ENCODE measurements around the gene KIAA0825.

The KIAA0825 gene

DNA sequence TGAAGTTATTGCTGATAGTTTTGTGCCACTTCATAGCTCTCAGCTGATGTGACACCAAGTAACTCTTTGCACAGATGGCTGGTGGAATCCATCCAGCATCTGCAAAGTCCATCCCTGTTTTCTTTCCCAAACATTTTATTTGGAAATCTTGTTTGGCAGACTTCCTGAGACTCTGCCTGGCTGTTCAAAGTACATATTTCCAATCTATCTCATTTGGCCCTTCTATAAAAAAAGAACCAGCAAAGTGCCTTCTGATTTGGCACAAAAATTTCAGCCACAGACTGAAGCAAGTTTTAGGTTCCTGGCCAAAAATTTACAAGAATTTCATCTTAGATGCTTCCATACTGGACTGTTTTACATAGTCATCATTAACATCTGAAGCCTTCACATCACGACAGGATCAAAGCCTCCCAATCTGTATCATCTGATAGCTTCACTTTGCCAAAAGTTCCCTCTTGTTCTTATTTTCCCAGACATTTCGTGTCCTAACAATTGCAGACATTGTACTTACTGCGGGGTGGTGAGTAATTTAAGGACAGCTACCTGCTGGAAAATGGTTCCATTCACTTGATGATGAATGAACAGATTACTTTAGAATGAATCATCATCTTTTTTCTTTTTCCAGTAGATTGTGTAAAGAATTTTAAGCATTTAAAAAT, 377.3 kb downstream of the KIAA0825 start:
- Histone ChIP-seq H3K18ac (ENCODE audit: low read length) (no peak overlapping the region), H3K27me3 (ENCODE audit: insufficient read depth, low read length) (no peaks in the 10 kb centered on the region), H3K4me1 (ENCODE audit: control insufficient read depth in 1 of 2, insufficient read depth in 2 of 2, low read length in 2 of 2) (no peaks in the 10 kb centered on the region), H3K4me2 (ENCODE audit: low read length) (no peak overlapping the region), H3K79me1 (ENCODE audit: low read length) (no peaks in the 10 kb centered on the region), H2BK5ac (ENCODE audit: low read depth, low read length, poor library complexity) (no peak overlapping the region), H3K9ac (ENCODE audit: low read length) (no peak overlapping the region), H3K14ac (ENCODE audit: low read length) (no peak overlapping the region), H4K8ac (ENCODE audit: low read depth, low read length) (no peak overlapping the region), H2BK12ac (ENCODE audit: low read length) (no peak overlapping the region), H3K79me2 (ENCODE audit: control insufficient read depth, insufficient read depth, low read length, poor library complexity) (no peaks in the 10 kb centered on the region), H3K23ac (ENCODE audit: low read length) (no peak overlapping the region), H4K91ac (ENCODE audit: low read depth, low read length) (no peak overlapping the region), H3K27ac (ENCODE audit: low read depth, low read length) (peak overlapping the region; percentile 27), H2AFZ (ENCODE audit: insufficient read depth, low read length, poor library complexity) (no peak overlapping the region), H3K9me3 (ENCODE audit: insufficient read depth, low read depth, low read length) (no peaks in the 10 kb centered on the region), H3K36me3 (ENCODE audit: control insufficient read depth in 1 of 2, insufficient read depth in 2 of 2, low read length in 2 of 2) (no peaks in the 10 kb centered on the region), H4K12ac (ENCODE audit: low read depth, low read length) (no peak overlapping the region), H2AK5ac (ENCODE audit: low read length) (no peak overlapping the region), H3K4ac (ENCODE audit: low read depth, low read length) (no peak overlapping the region), H3K4me3 (ENCODE audit: low read depth, low read length) (no peak overlapping the region), H2BK120ac (ENCODE audit: insufficient read depth, low read length, poor library complexity) (no peak overlapping the region)
- no CpG with 5 or more reads among the region's 3 CpGs for WGBS (ENCODE audit: extremely low coverage, insufficient coverage, insufficient read length)
- DNase-seq: no peak

DNA sequence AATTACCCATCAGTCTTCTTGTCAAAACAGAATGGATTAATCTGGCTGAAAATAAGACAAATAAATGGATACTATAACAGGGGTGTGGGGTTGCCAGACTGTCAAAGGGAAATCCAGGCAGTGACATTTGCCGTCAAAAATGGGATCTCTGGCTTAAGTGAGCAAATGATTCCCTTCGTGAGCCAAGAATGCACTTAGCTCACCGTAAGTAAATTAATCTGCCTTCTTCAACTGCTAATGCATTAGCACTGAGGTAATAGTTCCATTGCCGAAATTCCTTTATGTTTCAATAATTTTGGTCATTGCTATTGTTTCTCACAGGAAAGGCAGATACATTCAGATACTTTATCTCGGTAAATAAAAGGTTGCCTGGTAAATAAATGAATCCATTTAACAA, 377.8 kb downstream of the KIAA0825 start:
- Histone ChIP-seq H3K14ac (ENCODE audit: low read length) (no peak overlapping the region), H3K4me1 (ENCODE audit: control insufficient read depth in 1 of 2, insufficient read depth in 2 of 2, low read length in 2 of 2) (no peaks in the 10 kb centered on the region), H3K79me2 (ENCODE audit: control insufficient read depth, insufficient read depth, low read length, poor library complexity) (no peaks in the 10 kb centered on the region), H3K27me3 (ENCODE audit: insufficient read depth, low read length) (no peaks in the 10 kb centered on the region), H3K18ac (ENCODE audit: low read length) (no peak overlapping the region), H3K4me2 (ENCODE audit: low read length) (no peak overlapping the region), H4K12ac (ENCODE audit: low read depth, low read length) (no peak overlapping the region), H2BK12ac (ENCODE audit: low read length) (no peak overlapping the region), H4K8ac (ENCODE audit: low read depth, low read length) (no peak overlapping the region), H2AFZ (ENCODE audit: insufficient read depth, low read length, poor library complexity) (no peak overlapping the region), H4K91ac (ENCODE audit: low read depth, low read length) (no peak overlapping the region), H2BK120ac (ENCODE audit: insufficient read depth, low read length, poor library complexity) (peak overlapping the region; percentile 11), H2BK5ac (ENCODE audit: low read depth, low read length, poor library complexity) (no peak overlapping the region), H3K4me3 (ENCODE audit: low read depth, low read length) (no peak overlapping the region), H3K9me3 (ENCODE audit: insufficient read depth, low read depth, low read length) (no peaks in the 10 kb centered on the region), H2AK5ac (ENCODE audit: low read length) (no peak overlapping the region), H3K36me3 (ENCODE audit: control insufficient read depth in 1 of 2, insufficient read depth in 2 of 2, low read length in 2 of 2) (no peaks in the 10 kb centered on the region), H3K27ac (ENCODE audit: low read depth, low read length) (no peak overlapping the region), H3K79me1 (ENCODE audit: low read length) (no peaks in the 10 kb centered on the region), H3K4ac (ENCODE audit: low read depth, low read length) (no peak overlapping the region), H3K9ac (ENCODE audit: low read length) (no peak overlapping the region), H3K23ac (ENCODE audit: low read length) (no peak overlapping the region)
- no CpG with 5 or more reads among the region's 5 CpGs for WGBS (ENCODE audit: extremely low coverage, insufficient coverage, insufficient read length)
- no peak for DNase-seq

DNA sequence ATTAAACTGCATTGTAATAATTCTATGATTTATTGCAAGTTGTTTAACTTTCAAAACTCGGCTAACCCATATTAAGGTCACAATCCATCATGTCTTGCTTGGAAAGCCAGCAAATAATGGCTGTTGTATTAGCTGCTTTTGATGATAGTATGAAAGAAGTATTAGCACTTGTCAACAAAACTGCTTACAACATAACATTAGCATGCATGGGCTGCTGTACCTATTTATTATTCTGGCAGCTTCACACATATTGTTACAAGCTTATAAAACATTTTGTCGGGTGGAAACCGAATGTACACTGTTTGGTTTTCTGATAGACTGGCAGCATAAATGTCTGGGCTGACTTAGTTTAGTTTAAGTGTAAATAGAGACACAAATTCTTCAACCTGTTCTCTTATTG, 378.3 kb downstream of the KIAA0825 start:
- no CpG with 5 or more reads among the region's 3 CpGs for WGBS (ENCODE audit: extremely low coverage, insufficient coverage, insufficient read length)
- H3K79me1 ChIP-seq (ENCODE audit: low read length): no peaks in the 10 kb centered on the region
- H3K79me2 ChIP-seq (ENCODE audit: control insufficient read depth, insufficient read depth, low read length, poor library complexity): no peaks in the 10 kb centered on the region
- no peak overlapping the region for H3K23ac ChIP-seq (ENCODE audit: low read length)
- H3K4ac ChIP-seq (ENCODE audit: low read depth, low read length): no peak overlapping the region
- H3K14ac ChIP-seq (ENCODE audit: low read length): no peak overlapping the region
- no peak overlapping the region for H2BK120ac ChIP-seq (ENCODE audit: insufficient read depth, low read length, poor library complexity)
- H3K4me2 ChIP-seq (ENCODE audit: low read length): no peak overlapping the region
- no peak overlapping the region for H3K4me3 ChIP-seq (ENCODE audit: low read depth, low read length)
- H2BK5ac ChIP-seq (ENCODE audit: low read depth, low read length, poor library complexity): no peak overlapping the region
- no peak overlapping the region for H4K8ac ChIP-seq (ENCODE audit: low read depth, low read length)
- H4K12ac ChIP-seq (ENCODE audit: low read depth, low read length): no peak overlapping the region
- H3K36me3 ChIP-seq (ENCODE audit: control insufficient read depth in 1 of 2, insufficient read depth in 2 of 2, low read length in 2 of 2): no peaks in the 10 kb centered on the region
- H3K18ac ChIP-seq (ENCODE audit: low read length): no peak overlapping the region
- no peak overlapping the region for H3K9ac ChIP-seq (ENCODE audit: low read length)
- H2AFZ ChIP-seq (ENCODE audit: insufficient read depth, low read length, poor library complexity): no peak overlapping the region
- no peak overlapping the region for H3K27ac ChIP-seq (ENCODE audit: low read depth, low read length)
- H2AK5ac ChIP-seq (ENCODE audit: low read length): no peak overlapping the region
- H3K4me1 ChIP-seq (ENCODE audit: control insufficient read depth in 1 of 2, insufficient read depth in 2 of 2, low read length in 2 of 2): no peaks in the 10 kb centered on the region
- H4K91ac ChIP-seq (ENCODE audit: low read depth, low read length): no peak overlapping the region
- no peaks in the 10 kb centered on the region for H3K9me3 ChIP-seq (ENCODE audit: insufficient read depth, low read depth, low read length)
- H2BK12ac ChIP-seq (ENCODE audit: low read length): no peak overlapping the region
- no peaks in the 10 kb centered on the region for H3K27me3 ChIP-seq (ENCODE audit: insufficient read depth, low read length)
- no peak for DNase-seq

DNA sequence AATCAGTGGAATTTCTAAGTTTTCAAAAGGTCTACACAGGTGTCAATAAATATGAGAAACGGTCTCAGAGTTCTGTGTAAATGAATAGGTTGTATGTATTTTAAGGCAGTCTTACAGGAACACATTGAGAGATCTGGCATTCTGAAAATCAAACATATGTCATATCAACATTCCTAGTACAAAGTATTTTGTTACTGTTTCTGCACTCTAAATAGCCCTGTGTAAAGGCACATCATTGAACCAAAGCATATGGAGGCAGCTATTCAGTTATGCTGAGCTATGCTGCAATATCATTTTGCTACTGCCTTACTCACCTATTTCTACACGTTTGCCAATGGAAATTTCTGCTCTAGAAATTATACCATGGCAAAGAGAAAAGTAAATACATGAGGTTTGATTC, 379.1 kb downstream of the KIAA0825 start:
- Histone ChIP-seq H3K23ac (ENCODE audit: low read length) (no peak overlapping the region), H3K36me3 (ENCODE audit: control insufficient read depth in 1 of 2, insufficient read depth in 2 of 2, low read length in 2 of 2) (no peaks in the 10 kb centered on the region), H4K91ac (ENCODE audit: low read depth, low read length) (no peak overlapping the region), H3K4me2 (ENCODE audit: low read length) (no peak overlapping the region), H2BK5ac (ENCODE audit: low read depth, low read length, poor library complexity) (no peak overlapping the region), H3K79me2 (ENCODE audit: control insufficient read depth, insufficient read depth, low read length, poor library complexity) (no peaks in the 10 kb centered on the region), H2AFZ (ENCODE audit: insufficient read depth, low read length, poor library complexity) (no peak overlapping the region), H3K9ac (ENCODE audit: low read length) (no peak overlapping the region), H2AK5ac (ENCODE audit: low read length) (no peak overlapping the region), H4K12ac (ENCODE audit: low read depth, low read length) (no peak overlapping the region), H2BK120ac (ENCODE audit: insufficient read depth, low read length, poor library complexity) (no peak overlapping the region), H3K27ac (ENCODE audit: low read depth, low read length) (no peak overlapping the region), H3K27me3 (ENCODE audit: insufficient read depth, low read length) (no peaks in the 10 kb centered on the region), H3K4ac (ENCODE audit: low read depth, low read length) (no peak overlapping the region), H3K18ac (ENCODE audit: low read length) (no peak overlapping the region), H3K4me1 (ENCODE audit: control insufficient read depth in 1 of 2, insufficient read depth in 2 of 2, low read length in 2 of 2) (no peaks in the 10 kb centered on the region), H3K9me3 (ENCODE audit: insufficient read depth, low read depth, low read length) (peaks cover 1% of the 10 kb centered on the region), H3K79me1 (ENCODE audit: low read length) (no peaks in the 10 kb centered on the region), H3K4me3 (ENCODE audit: low read depth, low read length) (no peak overlapping the region), H3K14ac (ENCODE audit: low read length) (no peak overlapping the region), H4K8ac (ENCODE audit: low read depth, low read length) (no peak overlapping the region), H2BK12ac (ENCODE audit: low read length) (no peak overlapping the region)
- no CpG with 5 or more reads among the region's 2 CpGs for WGBS (ENCODE audit: extremely low coverage, insufficient coverage, insufficient read length)
- DNase-seq: no peak

All from trophoblast cell (in vitro differentiated cells and primary cell).